ENCODE data around the gene GKAP1.
"Not testable (repeated sequence)": the region's sequence is repeated elsewhere in the genome, so short reads cannot be mapped to it uniquely, and the experiment has no call there.

GRCh38 chr9:83837070-83837643 is 19.6 kb upstream of the GKAP1 start:
- TF ChIP-seq EZH2phosphoT487 (IDR thresholded peaks at IDR 0.05; ENCODE audit: borderline replicate concordance, low read length); EZH2 (IDR thresholded peaks at IDR 0.05; ENCODE audit: low read length, unreplicated experiment): not testable (repeated sequence)
